GM18519 (cell line): ENCODE data around the gene PPP1CB.
A peak's percentile ranks its signal among the peaks of the same experiment; 100 is the strongest.
"Not testable (repeated sequence)": the region's sequence is repeated elsewhere in the genome, so short reads cannot be mapped to it uniquely, and the experiment has no call there.

Experiments used
- ATAC-seq: cut with Tn5 transposase; IDR thresholded peaks from one replicate; pipeline ENCODE4 v1.9.1; 2021; ENCODE audit warnings: mild to moderate bottlenecking, moderate library complexity; ENCODE audit not compliant: unreplicated experiment, low FRiP score

Gene PPP1CB

GRCh38 chr2:28772351-28772750, 20.7 kb downstream of the PPP1CB start:
- ATAC-seq: no peak

DNA sequence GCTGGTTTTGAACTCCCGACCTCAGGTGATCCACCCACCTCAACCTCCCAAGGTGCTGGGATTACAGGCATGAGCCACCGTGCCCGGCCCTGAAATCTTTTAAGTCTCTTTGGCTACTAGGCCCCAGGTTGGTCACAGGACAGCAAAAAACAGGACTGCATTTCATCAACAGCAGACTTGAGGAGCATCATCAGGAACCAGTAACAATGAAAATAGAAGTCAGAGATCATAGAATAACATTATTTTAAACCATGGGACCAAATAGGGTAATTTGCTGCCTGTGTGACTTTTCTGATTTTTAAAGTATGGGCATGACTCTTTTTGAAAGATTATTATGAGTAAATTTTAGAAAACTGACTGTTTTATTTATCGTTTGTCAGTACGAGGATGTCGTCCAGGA, 24.8 kb downstream of the PPP1CB start:
- ATAC-seq: no peak

DNA sequence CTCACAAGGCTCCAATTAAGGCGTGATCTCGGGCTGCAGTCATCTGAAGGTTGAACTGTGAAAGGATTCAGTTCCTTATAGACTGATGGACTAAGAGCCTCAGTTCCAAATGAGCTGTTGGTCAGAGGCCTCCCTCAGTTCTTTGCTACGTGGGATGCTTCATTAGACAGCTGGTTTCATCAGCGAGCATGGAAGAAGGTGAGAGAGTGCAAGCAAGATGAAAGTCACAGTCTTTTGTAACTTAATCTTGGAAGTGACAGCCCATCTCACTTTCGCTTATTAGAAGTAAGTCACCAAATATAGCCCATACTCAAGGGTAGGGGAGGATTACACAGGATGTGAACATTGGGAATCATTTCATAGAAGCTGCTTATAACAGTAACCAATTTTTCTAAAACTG, 26.8 kb downstream of the PPP1CB start:
- no peak for ATAC-seq

DNA sequence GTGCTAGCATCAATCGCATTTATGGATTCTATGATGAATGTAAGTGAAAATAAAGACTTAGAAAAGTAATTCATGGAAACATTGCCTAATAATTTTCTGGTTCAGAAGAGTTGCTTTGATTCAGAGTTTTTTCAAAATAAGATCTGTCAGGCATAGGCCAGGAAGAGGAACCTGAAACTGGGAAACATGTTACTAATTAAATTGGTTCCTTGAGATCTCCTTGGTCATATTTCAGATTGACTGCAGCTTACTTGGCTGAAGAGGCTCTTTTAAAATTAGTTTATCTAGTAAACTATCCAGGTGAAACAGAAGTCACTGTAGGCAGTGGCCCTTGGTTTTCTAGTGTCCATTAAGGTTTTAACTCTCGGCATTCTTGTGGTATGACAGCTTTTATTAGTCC, 27.4 kb downstream of the PPP1CB start:
- ATAC-seq: no peak

- ATAC-seq: no peak
Observed at GRCh38 chr2:28780496-28780895, 28.9 kb downstream of the PPP1CB start.

- ATAC-seq: no peak
Observed at GRCh38 chr2:28782423-28782822, 30.8 kb downstream of the PPP1CB start.

DNA sequence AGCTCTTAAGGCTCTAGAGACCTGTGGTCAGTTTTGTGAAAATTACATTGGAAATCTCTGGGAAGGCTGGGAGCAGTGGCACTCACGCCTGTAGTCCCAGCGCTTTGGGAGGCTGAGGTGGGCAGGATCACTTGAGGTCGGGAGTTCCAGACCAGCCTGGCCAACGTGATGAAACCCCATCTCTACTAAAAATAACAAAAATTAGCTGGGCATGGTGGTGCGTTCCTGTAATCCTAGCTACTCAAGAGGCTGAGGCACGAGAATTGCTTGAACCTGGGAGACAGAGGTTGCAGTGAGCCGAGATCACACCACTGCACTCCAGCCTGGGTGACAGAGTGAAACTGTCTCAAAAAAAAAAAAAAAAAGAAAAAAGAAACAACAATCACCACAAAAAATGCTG, 32.9 kb downstream of the PPP1CB start:
- not testable (repeated sequence) for ATAC-seq

- ATAC-seq: no peak
Observed at GRCh38 chr2:28796620-28797019, 45.0 kb downstream of the PPP1CB start.

DNA sequence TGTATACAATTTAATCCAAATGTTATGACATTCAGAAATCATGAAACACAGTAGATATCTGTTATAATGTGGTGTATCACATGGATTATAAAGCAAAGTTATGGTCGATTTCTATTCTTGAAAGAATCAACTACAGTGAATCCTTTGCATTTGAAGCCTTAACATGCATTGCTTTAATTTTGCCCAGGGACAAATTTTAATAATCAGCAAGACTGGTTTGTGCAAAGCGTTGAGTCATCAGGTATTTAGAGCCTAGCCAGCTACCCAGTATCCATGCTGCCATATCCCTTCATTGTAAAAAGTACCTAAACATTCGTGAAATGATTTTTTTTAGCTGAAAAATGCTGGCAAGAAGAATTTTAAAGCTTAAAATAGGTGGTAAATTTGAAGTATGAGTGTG, 50.1 kb downstream of the PPP1CB start:
- no peak for ATAC-seq

DNA sequence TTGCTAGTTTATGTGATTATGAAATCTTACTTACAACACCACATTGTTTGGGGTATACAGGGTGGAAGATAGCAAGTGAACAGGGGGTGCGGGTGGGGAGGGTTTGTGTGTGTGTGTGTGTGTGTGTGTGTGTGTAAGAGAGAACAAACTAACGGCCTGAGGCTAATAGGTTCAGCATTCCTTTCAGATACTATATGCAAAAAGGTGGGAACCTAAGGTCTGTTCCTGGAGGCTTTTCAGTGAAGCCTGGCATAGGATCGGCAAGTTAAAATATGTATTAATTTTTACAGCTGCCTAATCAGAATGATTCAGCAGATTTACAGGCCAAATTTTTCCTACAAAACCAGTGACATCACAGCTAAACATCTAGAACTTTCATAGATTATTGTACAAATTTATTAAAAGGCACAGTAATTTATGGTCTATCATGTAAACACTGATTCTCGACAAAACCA, 51.4 kb downstream of the PPP1CB start:
- ATAC-seq: no peak

DNA sequence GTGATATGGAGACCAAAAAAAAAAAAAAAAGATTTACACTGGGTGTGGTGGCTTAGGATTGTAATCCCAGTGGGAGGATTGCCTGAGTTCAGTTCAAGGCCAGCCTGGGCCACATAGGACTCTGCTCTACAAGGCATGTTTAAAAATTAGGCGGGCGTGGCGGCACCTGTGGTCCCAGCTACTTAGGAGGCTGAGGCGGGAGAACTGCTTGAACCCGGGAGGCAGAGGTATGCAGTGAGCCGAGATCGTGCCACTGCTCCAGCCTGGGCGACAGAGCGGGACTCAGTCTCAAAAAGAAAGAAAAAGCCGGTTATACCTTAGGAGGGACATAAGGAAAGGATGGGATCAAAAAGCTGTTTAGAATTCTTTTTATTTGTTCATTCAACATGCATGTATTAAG, 58.3 kb downstream of the PPP1CB start:
- no peak for ATAC-seq

DNA sequence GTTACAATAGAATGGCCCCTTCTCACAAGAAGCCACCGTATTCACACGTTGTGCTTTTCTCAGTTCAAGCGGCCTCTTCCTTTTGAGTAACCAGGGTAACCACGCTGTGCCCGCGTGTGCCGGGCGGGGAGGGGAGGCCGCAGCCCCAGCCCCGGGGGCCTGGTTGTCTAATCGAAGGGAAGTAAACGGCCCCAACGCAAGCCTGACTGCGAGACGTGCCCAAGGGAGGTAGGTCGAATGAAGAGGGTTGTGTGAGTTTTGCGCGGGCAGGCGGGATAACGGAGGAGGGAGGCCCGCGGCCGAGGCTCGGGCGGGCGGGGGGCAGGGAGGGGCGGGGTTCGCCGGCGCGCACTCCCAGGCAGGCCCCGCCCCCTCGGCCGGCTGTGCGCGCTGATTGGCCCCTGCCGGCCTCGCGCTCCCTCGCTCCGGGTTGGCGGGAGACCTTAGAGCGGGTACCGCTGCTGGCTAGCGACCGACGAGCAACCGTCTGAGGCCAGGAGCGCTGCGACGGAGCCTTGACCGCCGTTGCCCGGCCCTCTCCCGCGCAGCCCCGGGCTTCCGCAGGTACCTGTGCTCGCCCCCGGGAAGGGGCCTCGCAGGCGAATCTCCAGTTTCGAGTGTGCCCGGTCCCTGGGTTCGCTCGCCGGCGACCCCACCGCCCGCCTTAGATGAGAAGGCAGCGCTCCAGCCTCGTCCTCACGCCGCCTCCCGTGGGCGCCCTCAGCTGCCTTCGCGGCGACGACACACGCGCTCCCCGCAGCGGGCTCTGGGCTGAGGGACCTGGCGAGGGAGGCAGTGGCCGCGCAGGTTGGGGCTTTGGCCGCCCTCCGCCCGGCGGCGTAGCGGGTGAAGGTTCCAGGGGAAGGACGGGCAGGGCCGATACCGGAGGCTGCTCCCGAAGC, 59.0 kb downstream of the PPP1CB start, which contains the start of gene SPDYA:
SPDYA (plus strand) TSS at position 451 of the 902 bp plus-strand sequence. CDS start 5,181 bp downstream, outside the sequence.
- ATAC-seq: peak; percentile 59

- no peak for ATAC-seq
Observed at GRCh38 chr2:28818053-28818452, 66.4 kb downstream of the PPP1CB start.

GRCh38 chr2:28821295-28821958, 69.8 kb downstream of the PPP1CB start:
- ATAC-seq: no peak

DNA sequence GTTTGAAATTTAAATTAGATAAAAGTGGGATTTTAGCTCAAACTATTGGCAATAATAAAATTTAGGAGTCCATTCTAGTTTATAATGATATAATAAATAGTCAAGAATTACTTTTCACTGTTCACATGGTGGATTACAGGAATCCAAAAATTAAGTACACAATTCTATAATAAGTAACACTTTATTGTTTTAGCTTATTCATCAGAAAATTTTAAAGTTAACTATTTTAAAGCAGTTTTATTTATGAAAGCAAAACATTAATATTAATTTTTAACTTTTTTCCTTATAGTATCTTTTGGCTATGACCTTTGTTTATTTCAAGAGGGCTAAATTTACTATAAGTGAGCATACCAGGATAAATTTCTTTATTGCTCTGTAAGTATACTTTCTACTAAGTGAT, 70.4 kb downstream of the PPP1CB start:
- no peak for ATAC-seq

GRCh38 chr2:28824207-28824606, 72.6 kb downstream of the PPP1CB start:
- no peak for ATAC-seq

DNA sequence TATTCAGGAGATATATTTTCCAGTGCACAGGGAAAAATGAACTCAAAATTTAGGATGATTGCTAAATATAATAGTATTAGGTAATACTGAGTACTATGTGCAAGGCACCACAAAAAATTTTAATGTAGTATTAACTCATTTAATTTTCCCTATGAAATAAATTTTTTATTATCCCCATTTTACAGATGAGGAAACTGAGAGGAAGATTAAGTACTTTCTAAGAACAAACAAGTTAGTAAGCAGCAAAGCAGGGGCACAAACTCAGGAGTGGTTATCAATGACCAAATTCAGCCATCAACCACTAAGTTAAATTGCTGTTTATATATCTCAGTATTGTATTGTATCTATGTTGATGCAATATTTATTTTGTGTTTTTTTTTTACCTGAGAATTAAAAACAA, 73.2 kb downstream of the PPP1CB start:
- no peak for ATAC-seq

- no peak for ATAC-seq
Observed at GRCh38 chr2:28828382-28828781, 76.8 kb downstream of the PPP1CB start.

GRCh38 chr2:28833740-28834470, 82.3 kb downstream of the PPP1CB start:
- no peak for ATAC-seq

- ATAC-seq: no peak
Observed at GRCh38 chr2:28835781-28836180, 84.2 kb downstream of the PPP1CB start.

DNA sequence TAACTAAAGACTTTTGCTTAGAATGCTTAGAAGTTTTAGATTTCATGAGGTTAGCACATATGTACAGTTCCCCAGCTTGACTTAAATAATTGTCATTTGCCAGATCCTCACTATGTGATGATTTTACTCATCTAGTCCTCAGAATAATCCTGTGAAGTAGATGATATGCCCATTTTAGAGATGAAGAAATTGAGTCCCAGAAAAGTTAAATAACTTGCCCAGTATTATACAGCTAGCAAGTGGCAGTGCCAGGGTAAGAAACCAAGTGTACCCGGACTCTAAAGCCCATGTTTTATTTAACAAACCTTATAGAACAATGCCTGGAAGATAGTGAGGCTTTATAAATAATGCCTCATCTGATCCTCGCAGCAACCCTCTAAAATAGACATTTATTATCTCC, 87.3 kb downstream of the PPP1CB start:
- ATAC-seq: no peak
